GM19452 (cell line): ENCODE measurements around the gene NOD1.
"Not testable (repeated sequence)": the region's sequence is repeated elsewhere in the genome, so short reads cannot be mapped to it uniquely, and the experiment has no call there.

Source experiments
- ATAC-seq: cut with Tn5 transposase; IDR thresholded peaks from one replicate; pipeline ENCODE4 v1.9.1; 2021; ENCODE audit not compliant: unreplicated experiment

The NOD1 gene, protein sequence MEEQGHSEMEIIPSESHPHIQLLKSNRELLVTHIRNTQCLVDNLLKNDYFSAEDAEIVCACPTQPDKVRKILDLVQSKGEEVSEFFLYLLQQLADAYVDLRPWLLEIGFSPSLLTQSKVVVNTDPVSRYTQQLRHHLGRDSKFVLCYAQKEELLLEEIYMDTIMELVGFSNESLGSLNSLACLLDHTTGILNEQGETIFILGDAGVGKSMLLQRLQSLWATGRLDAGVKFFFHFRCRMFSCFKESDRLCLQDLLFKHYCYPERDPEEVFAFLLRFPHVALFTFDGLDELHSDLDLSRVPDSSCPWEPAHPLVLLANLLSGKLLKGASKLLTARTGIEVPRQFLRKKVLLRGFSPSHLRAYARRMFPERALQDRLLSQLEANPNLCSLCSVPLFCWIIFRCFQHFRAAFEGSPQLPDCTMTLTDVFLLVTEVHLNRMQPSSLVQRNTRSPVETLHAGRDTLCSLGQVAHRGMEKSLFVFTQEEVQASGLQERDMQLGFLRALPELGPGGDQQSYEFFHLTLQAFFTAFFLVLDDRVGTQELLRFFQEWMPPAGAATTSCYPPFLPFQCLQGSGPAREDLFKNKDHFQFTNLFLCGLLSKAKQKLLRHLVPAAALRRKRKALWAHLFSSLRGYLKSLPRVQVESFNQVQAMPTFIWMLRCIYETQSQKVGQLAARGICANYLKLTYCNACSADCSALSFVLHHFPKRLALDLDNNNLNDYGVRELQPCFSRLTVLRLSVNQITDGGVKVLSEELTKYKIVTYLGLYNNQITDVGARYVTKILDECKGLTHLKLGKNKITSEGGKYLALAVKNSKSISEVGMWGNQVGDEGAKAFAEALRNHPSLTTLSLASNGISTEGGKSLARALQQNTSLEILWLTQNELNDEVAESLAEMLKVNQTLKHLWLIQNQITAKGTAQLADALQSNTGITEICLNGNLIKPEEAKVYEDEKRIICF

DNA sequence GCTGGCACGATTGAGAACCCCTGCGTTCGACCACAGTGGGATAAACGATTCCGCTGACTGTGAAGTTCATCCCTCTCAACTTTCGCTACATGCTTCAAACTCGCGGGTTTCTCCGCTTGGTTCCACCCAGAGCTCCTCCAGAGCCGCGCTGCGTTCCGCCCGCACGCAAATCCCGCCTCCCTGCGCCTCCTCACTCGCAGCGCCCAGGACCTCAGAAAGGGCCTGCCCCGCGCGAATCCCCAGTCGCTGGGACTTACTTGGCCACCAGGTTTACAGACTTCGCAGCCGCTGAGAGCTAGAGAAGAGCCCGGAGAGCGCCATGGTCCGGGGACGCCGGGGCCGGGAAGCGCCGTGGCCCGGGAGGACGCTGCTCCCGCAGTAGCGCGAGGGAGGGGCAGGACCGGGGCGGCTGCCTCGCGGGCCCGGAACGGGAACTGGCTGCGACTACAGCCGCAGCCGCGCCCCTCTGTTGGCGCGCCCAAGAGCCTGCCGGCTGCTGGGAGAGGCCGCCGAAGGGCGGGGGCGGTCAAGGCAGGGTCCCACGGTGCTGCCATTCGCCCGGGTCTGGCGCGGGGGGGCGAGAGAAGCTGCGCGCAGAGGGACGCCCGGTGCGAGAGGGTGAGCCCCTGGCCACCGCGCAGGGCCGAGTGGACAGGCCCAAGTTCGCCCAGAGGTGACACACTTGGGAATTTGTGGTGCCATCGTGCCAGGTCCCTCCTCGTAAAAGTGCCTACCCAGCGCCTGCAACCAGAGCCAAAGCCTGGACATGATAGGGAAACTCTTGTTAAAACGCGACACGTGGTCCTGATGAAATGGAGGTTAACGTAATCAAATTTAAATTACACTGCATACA, at the start of gene NOD1:
TSS of gene NOD1 (minus strand) at position 436 of the 853 bp plus-strand sequence. CDS start 21,863 bp downstream, outside the sequence.
- ATAC-seq = peak; percentile 91

DNA sequence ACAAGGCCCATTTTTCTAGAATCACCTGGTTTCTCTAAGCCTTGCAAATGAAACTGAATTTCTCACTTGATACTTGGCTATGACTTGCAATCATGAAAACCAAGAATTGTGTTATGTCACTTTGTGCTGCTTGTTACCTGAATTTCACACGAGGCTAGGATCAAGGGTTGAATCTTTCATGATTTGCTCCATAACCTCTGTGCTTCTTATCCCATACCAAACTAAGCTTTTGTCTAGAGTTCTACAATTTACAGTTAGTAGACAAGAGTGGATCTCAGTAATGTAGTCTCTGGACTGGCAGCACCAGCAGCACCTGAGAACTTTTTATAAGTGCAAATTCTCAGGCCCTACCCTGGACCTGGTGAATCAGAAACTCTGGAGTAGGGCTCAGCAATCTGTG, 48.7 kb upstream of the NOD1 start:
- ATAC-seq = not testable (repeated sequence)

DNA sequence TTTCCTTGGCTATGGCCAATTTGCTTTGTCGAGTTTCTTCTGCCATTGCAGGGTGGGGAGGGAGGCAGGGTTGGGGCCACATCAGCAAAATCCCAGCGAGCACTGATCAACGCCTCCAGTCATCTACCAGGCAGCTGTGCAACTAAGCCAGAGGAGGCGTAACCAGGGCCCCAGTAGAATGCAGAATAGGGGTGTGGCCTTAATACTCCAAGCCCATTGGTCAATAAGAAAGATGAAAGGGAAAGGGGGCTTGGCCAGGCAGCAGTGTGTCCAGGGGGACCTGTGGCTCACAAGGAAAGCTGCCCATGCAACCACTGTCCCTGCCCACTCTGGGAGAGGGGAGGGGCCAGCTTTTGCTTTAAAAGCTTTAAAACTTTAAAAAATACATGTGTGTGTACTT, 47.6 kb upstream of the NOD1 start:
- no peak for ATAC-seq

DNA sequence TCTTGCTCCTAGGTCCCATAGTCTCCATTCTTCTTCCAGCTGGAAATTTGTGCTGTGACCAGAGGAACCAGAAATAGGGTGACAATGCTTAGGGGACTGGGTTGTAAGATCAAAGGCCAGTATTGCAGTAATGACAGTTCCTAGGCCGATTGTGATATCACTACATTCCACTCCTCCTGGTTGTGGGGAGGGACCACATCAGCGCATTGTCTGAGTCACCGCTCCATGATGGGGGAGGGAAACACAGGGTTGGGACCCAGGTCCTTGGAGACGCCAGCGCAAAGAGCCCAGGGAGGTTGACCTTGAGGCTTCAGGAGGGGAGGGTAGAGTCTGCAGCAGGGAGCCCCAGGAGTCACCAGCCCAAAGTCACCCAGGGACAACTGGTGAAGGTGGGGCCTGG, 46.8 kb upstream of the NOD1 start:
- ATAC-seq = no peak

DNA sequence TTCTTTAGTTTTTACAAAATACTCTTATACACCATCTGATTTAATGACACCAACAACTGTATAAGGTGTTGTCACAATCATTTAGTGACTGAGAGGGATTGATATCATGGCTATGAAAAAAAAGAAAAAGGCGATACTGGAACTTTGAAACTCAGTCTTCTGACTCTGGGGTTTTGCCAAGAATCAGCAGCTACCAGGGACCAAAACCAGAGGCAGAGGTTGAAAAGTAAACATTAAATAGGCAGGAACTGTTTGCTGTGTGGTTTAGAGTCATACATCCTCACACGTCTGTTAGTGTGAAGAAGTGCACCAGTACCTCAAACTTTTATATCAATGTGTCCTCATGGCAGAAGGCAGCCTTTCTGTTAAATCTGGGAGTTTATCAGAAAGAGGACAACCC, 46.0 kb upstream of the NOD1 start:
- ATAC-seq = no peak

DNA sequence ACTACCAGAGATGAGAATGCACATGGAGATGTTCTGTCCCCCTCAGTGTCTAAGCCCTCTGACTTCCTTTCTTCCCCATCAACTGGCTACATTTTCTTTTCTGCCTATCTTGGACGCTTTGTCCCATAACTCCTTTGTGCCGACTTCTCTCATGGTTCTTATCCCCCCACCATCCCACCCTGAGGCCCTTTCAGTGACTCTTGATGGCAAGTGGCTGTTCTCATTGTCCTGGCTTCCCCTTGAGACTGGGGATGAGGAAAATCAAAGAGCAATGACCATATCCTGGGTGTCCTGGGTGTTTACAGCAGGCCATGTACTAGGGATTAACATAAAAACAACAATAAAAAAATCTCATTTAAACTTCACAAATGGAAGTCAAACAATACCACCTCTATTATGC, 44.9 kb upstream of the NOD1 start:
- no peak for ATAC-seq

DNA sequence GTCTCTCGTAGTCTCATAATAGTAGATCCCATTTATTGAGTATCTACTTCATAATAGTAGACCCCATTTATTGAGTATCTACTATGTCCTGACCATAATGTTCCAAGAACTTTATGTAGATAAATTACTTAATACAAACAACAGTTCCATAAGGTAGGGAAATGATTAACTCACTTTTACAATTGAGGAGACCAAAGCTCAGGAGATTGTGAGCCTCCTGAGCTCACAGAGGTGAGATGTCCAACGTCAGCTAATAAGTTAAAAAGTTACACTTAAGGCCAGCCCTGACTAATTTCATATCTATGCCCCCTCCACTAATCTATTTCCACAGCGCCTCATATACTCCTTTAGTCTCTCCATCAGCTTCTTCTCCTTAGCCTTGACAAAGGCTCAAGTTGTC, 43.6 kb upstream of the NOD1 start:
- no peak for ATAC-seq

DNA sequence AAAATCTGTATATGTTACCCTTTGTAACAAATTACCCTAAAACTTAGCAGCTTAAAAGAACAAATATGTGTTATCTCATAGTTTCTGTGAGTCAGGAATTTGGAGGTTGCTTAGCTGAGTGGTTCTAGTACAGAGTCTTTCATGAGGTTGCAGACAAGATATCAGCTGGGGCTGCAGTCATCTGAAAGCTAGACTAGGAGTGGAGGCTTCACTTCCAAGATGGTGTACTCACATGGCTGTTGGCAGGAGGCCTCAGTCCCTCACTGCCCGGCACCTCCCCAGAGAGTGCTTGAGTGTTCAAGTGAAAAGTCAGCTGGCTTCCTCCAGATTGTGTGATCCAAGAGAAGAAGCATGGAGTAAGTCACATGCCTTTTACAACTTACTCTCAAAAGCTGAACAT, 42.9 kb upstream of the NOD1 start:
- no peak for ATAC-seq

DNA sequence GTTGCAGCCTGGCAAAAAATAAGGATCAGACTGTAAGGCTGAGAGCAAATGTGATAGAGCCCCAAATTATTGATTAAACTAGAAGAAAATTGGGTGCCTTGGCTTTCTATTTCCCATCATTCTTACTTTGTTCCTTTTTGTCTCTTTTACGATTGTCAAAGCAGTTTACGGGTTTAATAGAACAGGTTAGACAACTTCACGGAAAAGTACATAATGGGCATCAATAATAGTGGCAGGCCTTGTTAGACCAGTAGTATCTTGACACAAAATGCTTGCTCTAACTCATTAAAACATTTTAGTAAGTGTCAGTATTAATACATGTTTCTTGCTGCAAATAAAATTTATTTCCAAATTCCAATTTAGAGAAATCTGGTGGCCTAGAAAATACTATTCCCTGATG, 40.5 kb upstream of the NOD1 start:
- no peak for ATAC-seq

DNA sequence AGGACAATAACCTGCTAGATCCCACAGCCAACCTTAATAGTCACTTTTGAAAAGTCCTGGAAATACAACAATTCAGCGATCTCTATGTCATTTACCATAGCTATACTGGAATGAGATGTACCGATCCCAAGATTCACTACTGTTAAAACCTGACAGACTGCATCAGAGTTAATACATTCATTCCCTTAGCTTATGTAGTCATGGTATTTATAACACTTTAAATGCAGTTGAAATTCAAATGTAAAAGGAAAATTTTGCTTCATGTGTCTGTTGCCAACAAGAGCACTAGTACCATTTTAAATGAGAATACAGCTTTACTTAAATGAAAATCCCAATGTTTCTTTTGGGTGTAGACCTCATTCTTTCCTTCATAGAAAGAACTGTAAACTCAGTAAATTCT, 37.2 kb upstream of the NOD1 start:
- no peak for ATAC-seq

DNA sequence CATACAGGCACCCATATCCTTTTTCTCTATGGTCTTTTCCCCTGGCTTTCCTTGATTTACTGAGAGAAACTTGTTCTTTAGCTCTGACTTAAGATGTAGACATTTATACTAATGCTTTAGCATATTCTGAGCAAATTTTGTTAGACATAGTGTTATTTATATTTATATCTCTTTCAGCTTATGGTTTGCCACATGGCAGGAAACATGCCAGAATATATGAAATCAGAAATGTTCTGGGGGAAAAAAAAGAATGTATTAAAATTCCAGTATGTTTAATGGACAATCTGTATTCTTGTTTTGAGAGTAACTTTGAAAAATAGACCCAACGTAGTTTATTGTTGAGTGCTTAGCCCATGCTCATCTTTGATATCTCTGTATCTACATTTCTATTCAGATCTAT, 36.2 kb upstream of the NOD1 start:
- no peak for ATAC-seq

DNA sequence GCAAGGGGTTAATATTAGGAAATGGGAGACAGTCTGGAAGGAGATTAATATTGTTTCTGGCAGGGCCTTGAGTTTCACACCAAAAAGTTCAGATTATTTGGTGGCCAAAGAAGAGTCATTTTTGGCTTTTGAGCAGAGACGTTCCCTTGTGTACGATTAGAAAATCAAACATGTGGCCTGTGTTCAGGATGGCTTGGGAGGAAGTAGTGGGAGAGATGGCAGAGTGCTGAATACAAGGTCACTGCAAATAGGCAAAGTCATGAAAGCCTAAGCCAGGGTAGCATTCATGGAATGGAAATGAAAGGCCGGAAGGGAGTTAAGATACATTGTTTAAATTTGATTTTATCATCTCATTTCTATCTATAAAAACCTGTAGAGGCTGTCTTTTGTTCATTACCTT, 35.6 kb upstream of the NOD1 start:
- ATAC-seq = no peak

DNA sequence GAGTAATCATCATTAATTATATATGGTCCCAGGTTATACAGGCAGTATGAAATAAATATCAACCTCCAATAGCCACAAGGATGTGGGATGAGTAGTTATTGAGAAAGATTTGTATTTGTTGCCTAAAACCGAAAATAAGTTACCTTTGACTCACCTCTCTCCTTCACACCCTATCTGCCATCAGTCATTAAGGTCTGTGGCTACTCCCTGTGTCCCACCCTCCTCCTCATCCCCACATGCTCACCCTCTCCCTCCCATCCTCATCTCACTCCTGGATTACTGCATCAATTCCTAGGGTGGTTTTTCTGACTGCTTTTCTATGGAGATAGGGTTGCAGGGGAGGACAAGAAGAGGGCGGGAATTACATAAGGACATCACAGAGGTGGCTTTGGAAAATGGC, 35.2 kb upstream of the NOD1 start:
- no peak for ATAC-seq

DNA sequence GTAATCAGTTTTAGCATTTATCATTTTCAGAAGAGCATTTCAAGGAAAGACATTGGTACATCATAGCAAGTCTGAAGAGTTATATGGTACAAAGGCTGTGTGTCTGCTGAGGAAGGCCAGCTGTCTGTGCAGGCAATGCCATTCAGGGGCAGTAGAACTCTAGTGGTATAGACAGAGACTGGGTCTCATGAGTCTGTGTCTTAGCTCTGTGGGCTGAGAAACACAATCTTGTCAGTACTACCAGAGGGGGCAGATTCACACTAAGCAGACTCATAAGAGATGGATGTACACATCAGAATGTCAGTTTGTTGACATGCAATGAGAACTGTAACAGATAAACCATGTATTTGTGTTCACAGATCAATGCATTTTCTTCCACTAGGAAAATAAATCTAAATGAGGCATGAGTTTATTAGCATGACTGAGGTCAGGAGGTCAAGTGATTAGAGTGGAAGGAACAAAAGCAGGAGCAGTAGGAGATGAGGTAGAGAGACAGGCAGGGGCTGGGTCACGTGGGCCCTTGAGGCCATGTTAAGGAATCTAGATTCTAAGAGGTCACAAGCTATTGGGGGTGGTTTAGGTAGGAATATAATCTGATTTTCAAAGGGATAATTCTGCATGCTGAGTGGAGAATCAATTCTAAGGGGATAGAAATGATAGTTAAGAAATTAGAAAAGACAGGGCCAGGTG, 33.5 kb upstream of the NOD1 start:
- ATAC-seq = no peak

DNA sequence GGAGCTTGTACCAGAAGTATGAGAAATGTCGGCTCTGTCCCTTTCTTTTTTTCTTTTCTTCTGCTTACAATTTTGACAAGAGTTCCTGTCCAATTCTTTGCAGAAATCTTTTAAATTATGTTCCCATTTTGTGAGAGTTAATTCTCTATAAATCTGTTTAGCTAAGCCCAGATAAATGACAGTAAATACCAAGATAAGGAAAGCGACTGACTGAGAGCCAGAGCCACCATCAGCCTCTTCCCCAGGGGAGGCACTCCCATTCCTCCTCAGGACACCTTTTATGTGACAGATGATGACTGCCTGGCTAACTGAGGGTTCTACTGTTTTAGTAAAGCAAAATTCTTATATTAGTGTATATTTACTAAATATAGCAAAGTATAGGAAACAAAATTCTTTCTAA, 32.9 kb upstream of the NOD1 start:
- no peak for ATAC-seq

DNA sequence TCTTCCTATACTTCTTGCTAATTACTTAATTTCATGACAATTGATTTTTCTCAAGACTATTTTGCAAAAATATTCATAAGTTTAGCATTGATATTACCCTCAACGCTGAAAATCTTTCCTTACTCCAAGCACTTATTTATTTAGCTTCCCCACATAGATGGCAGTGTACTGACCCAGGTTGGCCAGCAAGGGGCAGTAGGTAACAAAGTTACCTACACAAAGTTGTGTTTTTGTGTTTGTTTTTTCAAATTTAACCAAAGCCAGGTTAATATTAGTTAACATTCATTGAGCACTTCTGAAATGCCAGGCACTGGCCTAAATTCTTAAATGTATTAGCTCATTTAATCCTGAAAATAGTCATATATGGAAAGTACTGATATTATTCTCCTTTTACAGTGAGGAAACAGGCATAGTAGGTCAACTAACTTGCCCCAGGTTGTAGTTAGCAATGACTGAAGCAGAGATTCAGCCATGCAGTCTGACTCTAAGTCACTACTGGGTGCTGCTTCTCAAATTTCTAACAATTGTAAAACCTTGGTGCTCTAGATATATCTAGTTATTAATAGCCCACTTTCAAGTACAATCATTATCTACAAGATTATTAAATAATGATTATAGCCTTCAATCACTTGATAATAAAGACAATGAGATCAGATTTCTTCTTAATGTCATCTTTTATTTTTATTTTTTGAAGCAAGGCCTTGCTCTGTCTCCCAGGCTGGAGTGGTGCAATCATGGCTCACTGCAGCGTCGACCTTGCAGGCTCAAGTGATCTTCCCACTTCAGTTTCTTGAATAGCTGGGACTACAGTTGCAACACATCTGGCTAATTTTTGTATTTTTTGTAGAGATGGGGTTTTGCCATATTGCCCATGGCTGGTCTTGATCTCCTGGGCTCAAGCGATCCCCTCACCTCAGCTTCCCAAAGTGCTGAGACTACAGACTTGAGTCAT, 31.8 kb upstream of the NOD1 start:
- no peak for ATAC-seq

DNA sequence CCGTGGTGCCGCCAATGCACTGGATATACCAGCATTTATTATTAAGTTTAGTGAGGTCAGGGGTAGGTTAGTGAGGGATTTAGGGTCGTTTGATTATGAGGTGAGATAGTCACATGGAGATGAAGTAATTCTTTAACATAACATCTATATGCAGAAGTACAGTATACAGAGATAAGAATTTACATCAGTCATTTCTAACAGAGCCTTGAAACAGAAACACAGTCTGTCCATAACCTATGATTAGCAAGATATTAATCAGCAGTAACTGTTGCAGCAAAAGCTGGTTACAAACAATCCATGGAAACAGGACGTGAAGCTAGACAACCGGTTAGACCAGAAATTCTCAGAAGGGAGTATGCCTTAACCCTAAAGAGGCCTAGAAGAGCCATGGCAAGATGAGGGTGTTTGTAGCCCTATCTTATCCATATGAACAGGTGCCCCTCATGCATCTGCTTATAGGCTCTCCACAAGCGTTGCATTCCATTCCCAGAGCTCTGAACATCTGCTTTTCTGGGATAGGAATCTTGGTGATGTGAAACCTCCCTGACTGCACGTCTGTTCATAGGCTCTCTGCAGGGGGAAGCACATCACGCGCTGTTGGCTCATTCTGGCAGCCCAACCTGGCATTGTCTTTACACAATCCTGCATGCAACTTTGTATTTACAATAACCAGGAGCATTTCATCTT, 30.7 kb upstream of the NOD1 start:
- ATAC-seq = not testable (repeated sequence)

DNA sequence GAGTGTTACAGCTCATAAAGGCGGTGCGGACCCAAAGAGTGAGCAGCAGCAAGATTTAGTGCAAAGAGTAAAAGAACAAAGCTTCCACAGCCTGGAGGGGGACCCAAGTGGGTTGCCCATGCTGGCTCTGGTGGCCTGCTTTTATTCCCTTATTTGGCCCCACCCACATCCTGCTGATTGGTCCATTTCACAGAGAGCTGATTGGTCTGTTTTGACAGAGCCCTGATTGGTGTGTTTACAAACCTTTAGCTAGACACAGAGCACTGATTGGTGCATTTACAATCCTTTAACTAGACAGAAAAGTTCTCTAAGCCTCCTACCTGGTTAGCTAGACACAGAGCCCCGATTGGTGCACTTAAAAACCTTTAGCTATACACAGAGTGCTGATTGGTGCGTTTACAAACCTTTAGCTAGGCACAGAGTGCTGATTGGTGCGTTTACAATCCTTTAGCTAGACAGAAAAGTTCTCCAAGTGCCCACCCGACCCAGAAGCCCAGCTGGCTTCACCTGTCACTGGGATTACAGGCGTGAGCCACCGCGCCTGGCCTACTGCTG, 28.8 kb upstream of the NOD1 start:
- not testable (repeated sequence) for ATAC-seq
